Femur (tissue), 1 donor: ENCODE measurements around the gene DNAJC4.

ENCODE experiments used
- DNase-seq: peaks from one replicate; pipeline ENCODE4 v3.0.0-alpha.2; 2017

The DNAJC4 gene

GRCh38 chr11:64261556-64262080, 31.3 kb downstream of the DNAJC4 start:
- no peak for DNase-seq

GRCh38 chr11:64262271-64263002, 32.1 kb downstream of the DNAJC4 start:
- no peak for DNase-seq

- peak; percentile 25 for DNase-seq
Measured at GRCh38 chr11:64263021-64263946, 32.9 kb downstream of the DNAJC4 start.

- peak; percentile 25 for DNase-seq
Measured at GRCh38 chr11:64263947-64264317, 33.6 kb downstream of the DNAJC4 start.

- peak; percentile 24 for DNase-seq
Measured at GRCh38 chr11:64264371-64264852, 34.1 kb downstream of the DNAJC4 start.

- peak; percentile 30 for DNase-seq
Measured at GRCh38 chr11:64265176-64266160, 35.1 kb downstream of the DNAJC4 start.

GRCh38 chr11:64266339-64266738, 36.0 kb downstream of the DNAJC4 start:
- DNase-seq, result peak; percentile 27

- peak; percentile 45 for DNase-seq
Measured at GRCh38 chr11:64267207-64267945, 37.0 kb downstream of the DNAJC4 start.

GRCh38 chr11:64268025-64268892, 37.9 kb downstream of the DNAJC4 start:
- DNase-seq, result peak; percentile 78

GRCh38 chr11:64268893-64269539, 38.7 kb downstream of the DNAJC4 start:
- peak; percentile 70 for DNase-seq

- DNase-seq, result peak; percentile 99
Measured at GRCh38 chr11:64269540-64270220, 39.3 kb downstream of the DNAJC4 start.

GRCh38 chr11:64275031-64275800, 44.9 kb downstream of the DNAJC4 start:
- DNase-seq, result no peak

GRCh38 chr11:64275841-64276240, 45.5 kb downstream of the DNAJC4 start:
- no peak for DNase-seq

- no peak for DNase-seq
Measured at GRCh38 chr11:64276653-64277431, 46.5 kb downstream of the DNAJC4 start.

GRCh38 chr11:64278576-64279190, 48.3 kb downstream of the DNAJC4 start:
- no peak for DNase-seq

GRCh38 chr11:64281957-64282770, 51.8 kb downstream of the DNAJC4 start:
- DNase-seq, result no peak
